Activated CD4-positive, alpha-beta T cell treated with anti-CD3 and anti-CD28 coated beads, Interleukin-2, amount 10 ng/mL, durations not matched to agents 24 days and 14 days (primary cell): ENCODE results near the gene NSD2. TPM values are rescaled to one million over a fixed set of nuclear protein-coding genes. Genes with fewer than 3 reads are reported as not detected.
"Not testable (repeated sequence)": the region's sequence is repeated elsewhere in the genome, so short reads cannot be mapped to it uniquely, and the experiment has no call there.

Experiments used
- DNase-seq: peaks from one replicate; pipeline ENCODE4 v3.0.0; 2022
- H3K27ac Mint-ChIP-seq: one replicate; pipeline ENCODE4 v1.8.0; 2022; ENCODE audit warnings: mild to moderate bottlenecking, mixed read lengths
- H3K27me3 Mint-ChIP-seq: one replicate; pipeline ENCODE4 v1.8.0; 2022; ENCODE audit warnings: mixed read lengths
- H3K36me3 Mint-ChIP-seq: one replicate; pipeline ENCODE4 v1.8.0; 2022; ENCODE audit warnings: low read depth, mild to moderate bottlenecking, mixed read lengths
- H3K4me1 Mint-ChIP-seq: one replicate; pipeline ENCODE4 v1.8.0; 2021; ENCODE audit warnings: mixed read lengths
- H3K4me3 Mint-ChIP-seq: one replicate; pipeline ENCODE4 v1.8.0; 2022; ENCODE audit warnings: mild to moderate bottlenecking, moderate library complexity, mixed read lengths
- H3K9me3 Mint-ChIP-seq: one replicate; pipeline ENCODE4 v1.8.0; 2021; ENCODE audit warnings: mixed read lengths
- intact Hi-C: fragments of 100-400 bp; cut with micrococcal nuclease; formaldehyde crosslinking; loops from one replicate; pipeline ENCODE4 v1.15.1; 2023
- total RNA-seq: library from RNA; stranded (reverse); gene quantifications from 2 replicates; pipeline ENCODE4 v1.2.3, GENCODE V29; 2022

Gene NSD2
- total RNA-seq, 1 donor from 2014 or later: 214 TPM

- H3K36me3 Mint-ChIP-seq: peaks cover 27% of the 10 kb centered on the region
- peaks cover 31% of the 10 kb centered on the region for H3K4me1 Mint-ChIP-seq
- intact Hi-C loops: loop anchor here (5.0 to 10.0 kb wide), 4 partner anchors 133 to 407 kb away; partner anchors contain the start of genes CFAP99, NSD2 and ZFYVE28
- peaks cover 2% of the 10 kb centered on the region for H3K9me3 Mint-ChIP-seq
- peaks cover 10% of the 10 kb centered on the region for H3K27me3 Mint-ChIP-seq
- peak overlapping the region; percentile 91 for H3K27ac Mint-ChIP-seq
- DNase-seq: peak; percentile 71
- peak overlapping the region; percentile 91 for H3K4me3 Mint-ChIP-seq
These were observed 136.8 kb downstream of the NSD2 start for GRCh38 chr4:2007804-2008670.

- intact Hi-C loops: loop anchor here (5.0 to 10.0 kb wide), 4 partner anchors 134 to 406 kb away; partner anchors contain the start of genes CFAP99, NSD2 and ZFYVE28
- peak overlapping the region; percentile 91 for H3K27ac Mint-ChIP-seq
- DNase-seq: no peak
- peaks cover 26% of the 10 kb centered on the region for H3K4me1 Mint-ChIP-seq
- peaks cover 10% of the 10 kb centered on the region for H3K27me3 Mint-ChIP-seq
- H3K9me3 Mint-ChIP-seq: no peaks in the 10 kb centered on the region
- peaks cover 22% of the 10 kb centered on the region for H3K36me3 Mint-ChIP-seq
- H3K4me3 Mint-ChIP-seq: peak overlapping the region; percentile 91
These were observed 137.4 kb downstream of the NSD2 start for GRCh38 chr4:2008671-2008920.

GRCh38 chr4:2008921-2009650 is 137.9 kb downstream of the NSD2 start, which contains the start of gene NELFA:
Gene NELFA (minus strand): TSS chr4:2008974. CDS start chr4:2008959, 15 bp downstream.
- Mint-ChIP-seq H3K36me3 (peaks cover 22% of the 10 kb centered on the region), H3K9me3 (no peaks in the 10 kb centered on the region), H3K27me3 (peaks cover 10% of the 10 kb centered on the region), H3K27ac (peak within 1 kb of the TSS; percentile 91), H3K4me3 (peak within 1 kb of the TSS; percentile 91), H3K4me1 (peaks cover 26% of the 10 kb centered on the region)
- DNase-seq: peak; percentile 98
- intact Hi-C loops: loop anchor here (1.0 to 10.0 kb wide), 7 partner anchors 32 to 527 kb away; partner anchors contain the start of genes CFAP99, FAM193A, NSD2 and ZFYVE28

GRCh38 chr4:2009651-2010233 is 138.5 kb downstream of the NSD2 start:
- Mint-ChIP-seq H3K27me3 (peaks cover 10% of the 10 kb centered on the region), H3K9me3 (no peaks in the 10 kb centered on the region), H3K36me3 (peaks cover 22% of the 10 kb centered on the region), H3K4me1 (peaks cover 26% of the 10 kb centered on the region), H3K27ac (peak overlapping the region; percentile 79), H3K4me3 (peak overlapping the region; percentile 91)
- DNase-seq: peak; percentile 86
- intact Hi-C loops: loop anchor here (1.0 to 10.0 kb wide), 7 partner anchors 32 to 527 kb away; partner anchors contain the start of genes CFAP99, FAM193A, NSD2 and ZFYVE28

GRCh38 chr4:2011583-2011982 is 140.4 kb downstream of the NSD2 start:
- no peaks in the 10 kb centered on the region for H3K9me3 Mint-ChIP-seq

GRCh38 chr4:2015008-2015407 is 143.8 kb downstream of the NSD2 start:
- intact Hi-C loops: no loop called here
- Mint-ChIP-seq H3K27me3 (peaks cover 29% of the 10 kb centered on the region), H3K27ac (no peak overlapping the region), H3K9me3 (no peaks in the 10 kb centered on the region), H3K4me3 (no peak overlapping the region), H3K4me1 (peaks cover 5% of the 10 kb centered on the region), H3K36me3 (no peaks in the 10 kb centered on the region)
- DNase-seq: no peak

More at GRCh38 chr4:2011583-2011982, 140.4 kb downstream of the NSD2 start:
- peaks cover 14% of the 10 kb centered on the region for H3K27me3 Mint-ChIP-seq
- peaks cover 19% of the 10 kb centered on the region for H3K4me1 Mint-ChIP-seq
- no peak overlapping the region for H3K27ac Mint-ChIP-seq
- no peak overlapping the region for H3K4me3 Mint-ChIP-seq
- DNase-seq: no peak
- peaks cover 8% of the 10 kb centered on the region for H3K36me3 Mint-ChIP-seq
- intact Hi-C loops: no loop called here

- intact Hi-C loops, H3K27ac Mint-ChIP-seq, H3K4me1 Mint-ChIP-seq, H3K4me3 Mint-ChIP-seq, H3K9me3 Mint-ChIP-seq, DNase-seq, H3K36me3 Mint-ChIP-seq: not testable (repeated sequence)
- H3K27me3 Mint-ChIP-seq: peaks cover 56% of the 10 kb centered on the region
These were observed 150.3 kb downstream of the NSD2 start for GRCh38 chr4:2021358-2022018.

GRCh38 chr4:2024683-2025082 is 153.5 kb downstream of the NSD2 start:
- Mint-ChIP-seq H3K27me3 (peaks cover 64% of the 10 kb centered on the region), H3K36me3 (no peaks in the 10 kb centered on the region), H3K4me1 (no peaks in the 10 kb centered on the region), H3K27ac (no peak overlapping the region), H3K4me3 (no peak overlapping the region), H3K9me3 (peaks cover 11% of the 10 kb centered on the region)
- no peak for DNase-seq
- intact Hi-C loops: no loop called here

GRCh38 chr4:2025817-2026216 is 154.6 kb downstream of the NSD2 start:
- DNase-seq: no peak
- Mint-ChIP-seq H3K9me3 (peaks cover 11% of the 10 kb centered on the region), H3K27ac (no peak overlapping the region), H3K27me3 (peaks cover 62% of the 10 kb centered on the region), H3K36me3 (no peaks in the 10 kb centered on the region), H3K4me1 (no peaks in the 10 kb centered on the region), H3K4me3 (no peak overlapping the region)
- intact Hi-C loops: no loop called here

- H3K36me3 Mint-ChIP-seq, DNase-seq, intact Hi-C loops, H3K4me3 Mint-ChIP-seq, H3K4me1 Mint-ChIP-seq, H3K27ac Mint-ChIP-seq: not testable (repeated sequence)
- Mint-ChIP-seq H3K9me3 (peaks cover 11% of the 10 kb centered on the region), H3K27me3 (peaks cover 56% of the 10 kb centered on the region)
These were observed 155.9 kb downstream of the NSD2 start for GRCh38 chr4:2027120-2027519.

GRCh38 chr4:2031161-2031560 is 160.0 kb downstream of the NSD2 start:
- H3K4me3 Mint-ChIP-seq, H3K36me3 Mint-ChIP-seq, H3K4me1 Mint-ChIP-seq, DNase-seq, intact Hi-C loops, H3K9me3 Mint-ChIP-seq, H3K27ac Mint-ChIP-seq: not testable (repeated sequence)
- peaks cover 57% of the 10 kb centered on the region for H3K27me3 Mint-ChIP-seq
